GM10847 (cell line): ENCODE measurements around the gene XPO4.

ENCODE experiments used
- POLR2A ChIP-seq: IDR thresholded peaks from 2 replicates; pipeline ENCODE4 v1.6.1; 2011; ENCODE audit not compliant: insufficient read length; ENCODE audit errors: extremely low read depth

Gene XPO4

GRCh38 chr13:20902438-20903163 lies at the start of gene XPO4:
Gene XPO4, minus strand, starts transcription at chr13:20902746. Its CDS starts 8 bp downstream, at chr13:20902738.
- peak; percentile 73 for TF ChIP-seq POLR2A

DNA sequence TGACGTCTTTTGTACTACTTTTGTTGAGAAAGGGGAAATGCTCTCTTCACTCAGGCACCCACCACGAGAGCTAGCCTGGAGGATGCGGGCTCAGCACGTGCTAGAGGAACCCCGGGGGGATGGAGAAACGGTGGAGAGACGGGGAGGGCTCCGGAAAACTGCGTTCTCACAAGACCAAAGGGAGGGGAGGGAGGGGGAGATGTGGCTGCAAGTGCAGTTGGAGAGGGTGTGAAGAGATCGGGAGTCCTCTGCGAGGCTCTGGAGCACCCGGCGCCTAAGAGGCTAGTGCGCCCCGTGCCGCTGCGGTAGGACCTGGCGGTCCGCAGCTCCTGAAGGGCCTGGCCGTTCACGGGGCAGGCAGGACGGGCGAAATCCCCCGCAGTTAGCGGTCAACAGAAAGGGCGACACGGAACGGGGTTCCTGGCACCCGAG lies 43.4 kb upstream of the XPO4 start:
- no peak for TF ChIP-seq POLR2A

- TF ChIP-seq POLR2A: no peak
These were observed 40.5 kb upstream of the XPO4 start for GRCh38 chr13:20942938-20943559.

GRCh38 chr13:20940083-20940482 lies 37.5 kb upstream of the XPO4 start:
- TF ChIP-seq POLR2A: no peak

GRCh38 chr13:20939662-20940061 lies 37.1 kb upstream of the XPO4 start:
- no peak for TF ChIP-seq POLR2A

DNA sequence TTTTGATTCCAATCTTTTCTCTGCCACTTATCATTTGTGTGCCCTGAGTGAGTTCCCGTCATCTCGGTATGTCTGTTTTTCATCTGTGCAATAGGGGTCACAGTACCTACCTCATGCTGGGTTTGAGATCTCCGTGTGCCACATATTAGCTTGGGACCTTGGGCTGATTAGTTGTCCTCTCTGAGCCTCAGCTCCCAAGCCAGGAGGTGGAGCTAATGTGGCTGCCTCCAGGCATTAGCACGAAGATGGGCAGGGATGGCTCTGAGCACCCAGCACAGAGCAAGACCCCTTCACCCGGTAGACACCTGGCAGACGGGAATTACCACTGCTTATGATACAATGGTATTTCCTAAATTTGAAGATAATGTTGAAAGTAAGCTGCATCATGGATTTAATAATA lies 35.8 kb upstream of the XPO4 start:
- no peak for TF ChIP-seq POLR2A

DNA sequence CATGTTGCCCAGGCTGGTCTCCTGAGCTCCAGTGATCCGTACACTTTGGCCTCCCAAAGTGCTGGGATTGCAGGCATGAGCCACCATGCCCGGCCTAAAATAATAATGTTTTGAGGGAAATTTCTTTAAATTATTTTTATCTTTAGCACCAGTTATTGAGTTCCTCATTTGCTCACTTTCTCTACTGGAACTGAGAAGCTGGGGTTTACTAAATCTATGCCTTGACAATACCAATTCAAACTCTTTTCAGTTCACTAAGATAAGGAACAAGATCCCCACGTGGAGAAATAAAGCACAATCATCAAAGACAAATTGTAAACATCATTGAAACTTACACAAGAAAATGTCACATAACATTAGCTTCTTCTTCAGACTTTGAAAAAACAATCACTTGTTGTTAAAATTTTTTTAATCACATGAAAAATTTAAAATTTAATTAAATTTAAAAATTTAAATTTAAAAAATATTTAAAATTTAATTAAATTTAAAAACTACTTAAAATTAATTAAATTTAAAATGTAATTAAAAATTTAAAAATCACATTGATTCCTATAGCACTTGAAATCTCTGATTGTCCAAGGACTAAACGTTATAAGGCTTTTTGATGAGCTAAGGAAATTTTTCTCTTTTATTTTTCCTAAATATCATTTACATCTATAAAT lies 25.2 kb upstream of the XPO4 start:
- no peak for TF ChIP-seq POLR2A

DNA sequence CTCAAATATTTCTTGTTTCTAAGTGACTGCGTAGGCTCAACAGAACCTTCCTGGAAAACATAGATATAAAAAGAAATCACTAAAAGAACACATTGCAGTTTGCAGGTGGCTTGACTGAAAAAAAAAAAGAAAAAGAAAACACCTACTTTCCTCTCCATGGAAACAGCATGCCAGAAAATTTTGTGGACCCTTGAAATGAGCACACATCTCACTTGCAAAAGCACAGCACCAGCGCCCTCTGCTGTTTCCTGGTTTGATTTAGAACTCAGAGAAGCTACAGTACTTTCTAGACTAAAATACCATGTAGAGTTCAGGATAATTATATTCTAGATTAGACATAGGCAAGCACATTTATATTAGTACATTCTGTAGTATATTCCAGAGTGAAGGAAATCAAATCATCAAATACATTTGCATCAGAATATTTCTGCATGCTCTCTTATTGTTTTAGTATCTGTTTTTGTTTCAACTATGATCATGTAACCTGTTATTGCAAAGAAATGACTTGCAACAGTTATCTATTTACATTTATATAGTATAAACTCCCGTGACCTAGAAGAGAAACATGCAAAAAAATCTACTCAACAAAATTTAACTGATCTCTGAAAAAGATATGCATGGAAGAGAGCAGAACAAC lies 22.3 kb upstream of the XPO4 start:
- no peak for TF ChIP-seq POLR2A

- no peak for TF ChIP-seq POLR2A
These were observed 20.7 kb upstream of the XPO4 start for GRCh38 chr13:20923272-20923671.

DNA sequence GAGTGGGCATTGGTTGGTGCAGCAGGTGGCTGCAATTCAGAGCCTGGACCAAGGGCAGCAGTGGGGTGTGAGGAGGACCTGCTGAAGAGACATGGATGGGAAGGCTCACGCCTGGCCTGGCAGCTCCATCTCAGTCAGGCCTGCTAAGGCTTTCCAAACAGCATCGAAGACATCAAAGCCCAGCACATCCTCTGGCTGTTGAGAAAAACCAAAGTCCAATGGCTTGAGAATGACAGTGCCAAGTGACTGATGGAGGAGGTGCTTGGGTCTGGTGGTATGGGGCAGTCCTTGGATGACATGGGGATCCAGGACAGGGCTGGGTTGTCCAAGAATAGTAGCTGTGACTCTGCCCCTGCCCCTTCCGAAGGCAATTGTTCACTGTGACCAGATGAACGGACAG lies 19.0 kb upstream of the XPO4 start:
- TF ChIP-seq POLR2A: no peak

GRCh38 chr13:20911037-20911436 lies 8.5 kb upstream of the XPO4 start:
- no peak for TF ChIP-seq POLR2A

GRCh38 chr13:20908714-20909497 lies 6.4 kb upstream of the XPO4 start:
- TF ChIP-seq POLR2A: no peak

- TF ChIP-seq POLR2A: no peak
These were observed 2.4 kb upstream of the XPO4 start for GRCh38 chr13:20904908-20905307.

GRCh38 chr13:20903164-20903475 lies 574 bp upstream of the XPO4 start:
- TF ChIP-seq POLR2A: no peak
